Left ventricle myocardium inferior (tissue), 1 donor: Measurements from ENCODE around the gene C1QTNF7. TPM values are rescaled to one million over a fixed set of nuclear protein-coding genes. Genes with fewer than 3 reads are reported as not detected.

ENCODE experiments used
- DNase-seq: peaks from one replicate; pipeline ENCODE4 v3.0.0-alpha.2; 2020
- H3K27ac ChIP-seq: fragments of 200-600 bp; replicated peaks from 2 replicates; pipeline ENCODE4 v1.8.0; 2021
- H3K27me3 ChIP-seq: fragments of 200-600 bp; 2 replicates; pipeline ENCODE4 v1.8.0; 2021; ENCODE audit warnings: low read depth
- H3K36me3 ChIP-seq: fragments of 200-600 bp; 2 replicates; pipeline ENCODE4 v1.8.0; 2021
- H3K4me1 ChIP-seq: fragments of 200-600 bp; 2 replicates; pipeline ENCODE4 v1.8.0; 2021
- H3K4me3 ChIP-seq: fragments of 200-600 bp; 2 replicates; pipeline ENCODE4 v1.8.0; 2021; ENCODE audit warnings: mild to moderate bottlenecking, moderate library complexity
- H3K9me3 ChIP-seq: fragments of 200-600 bp; replicated peaks from 2 replicates; pipeline ENCODE4 v1.8.0; 2021
- CTCF ChIP-seq: fragments of 200-600 bp; IDR thresholded peaks from 2 replicates; pipeline ENCODE4 v1.8.0; 2021; ENCODE audit warnings: antibody characterized with exemption, mild to moderate bottlenecking, borderline replicate concordance
- intact Hi-C: fragments of 100-400 bp; cut with micrococcal nuclease; formaldehyde crosslinking; loops from one replicate; pipeline ENCODE4 v1.11.0; 2022
- total RNA-seq: library from RNA; stranded (reverse); fragmentation: NEBNext Ultra II Directional; extraction: Animal tissue kit (Norgen Biotek cat#: 25700); gene quantifications from one replicate; pipeline ENCODE4 v1.2.1, GENCODE V29; 2021
- donor health status: DM: no; HTN: yes; CAD: no; lungs with severe emphysema.

C1QTNF7 gene
- total RNA-seq, 1 donor from 2014 or later: 2.4 TPM

- H3K4me3 ChIP-seq: no peak overlapping the region
- no peaks in the 10 kb centered on the region for H3K9me3 ChIP-seq
- no peak for TF ChIP-seq CTCF
- intact Hi-C loops: no loop called here
- peaks cover 29% of the 10 kb centered on the region for H3K4me1 ChIP-seq
- DNase-seq: no peak
- H3K36me3 ChIP-seq: no peaks in the 10 kb centered on the region
- H3K27me3 ChIP-seq: no peaks in the 10 kb centered on the region
- peak overlapping the region; percentile 74 for H3K27ac ChIP-seq
Measured at GRCh38 chr4:15413010-15413622, 14.7 kb upstream of the C1QTNF7 start.

- no peak for TF ChIP-seq CTCF
- Histone ChIP-seq H3K9me3 (no peaks in the 10 kb centered on the region), H3K27ac (peak overlapping the region; percentile 74), H3K36me3 (no peaks in the 10 kb centered on the region), H3K27me3 (no peaks in the 10 kb centered on the region), H3K4me1 (peaks cover 29% of the 10 kb centered on the region), H3K4me3 (no peak overlapping the region)
- intact Hi-C loops: no loop called here
- DNase-seq: no peak
Measured at GRCh38 chr4:15413623-15414019, 14.2 kb upstream of the C1QTNF7 start.

GRCh38 chr4:15414551-15415091, 13.2 kb upstream of the C1QTNF7 start:
- Histone ChIP-seq H3K4me3 (no peak overlapping the region), H3K36me3 (no peaks in the 10 kb centered on the region), H3K4me1 (peaks cover 29% of the 10 kb centered on the region), H3K9me3 (no peaks in the 10 kb centered on the region), H3K27me3 (no peaks in the 10 kb centered on the region), H3K27ac (peak overlapping the region; percentile 74)
- intact Hi-C loops: no loop called here
- DNase-seq: no peak
- TF ChIP-seq CTCF: no peak

GRCh38 chr4:15416357-15417232, 11.2 kb upstream of the C1QTNF7 start:
- no peak for TF ChIP-seq CTCF
- peaks cover 17% of the 10 kb centered on the region for H3K4me1 ChIP-seq
- no peaks in the 10 kb centered on the region for H3K9me3 ChIP-seq
- no peak overlapping the region for H3K4me3 ChIP-seq
- H3K27me3 ChIP-seq: no peaks in the 10 kb centered on the region
- DNase-seq: no peak
- intact Hi-C loops: no loop called here
- H3K36me3 ChIP-seq: no peaks in the 10 kb centered on the region
- H3K27ac ChIP-seq: no peak overlapping the region

- DNase-seq: no peak
- Histone ChIP-seq H3K27ac (no peak overlapping the region), H3K27me3 (no peaks in the 10 kb centered on the region), H3K4me1 (peaks cover 17% of the 10 kb centered on the region), H3K36me3 (no peaks in the 10 kb centered on the region), H3K9me3 (no peaks in the 10 kb centered on the region), H3K4me3 (no peak overlapping the region)
- intact Hi-C loops: no loop called here
- no peak for TF ChIP-seq CTCF
Measured at GRCh38 chr4:15417233-15417660, 10.6 kb upstream of the C1QTNF7 start.
